Endodermal cell (in vitro differentiated cells): ENCODE results near the gene ARF3. TPM values are rescaled to one million over a fixed set of nuclear protein-coding genes. Genes with fewer than 3 reads are reported as not detected.

Source experiments
- DNase-seq: peaks from one replicate; pipeline ENCODE4 v3.0.0-alpha.2; 2017
- H3K27ac ChIP-seq: 2 replicates; pipeline ENCODE4 v1.5.1; 2013; ENCODE audit warnings: mild to moderate bottlenecking, low read depth, low read length, moderate library complexity
- H3K27me3 ChIP-seq: 2 replicates; pipeline ENCODE4 v1.6.1; 2013; ENCODE audit warnings: mild to moderate bottlenecking, low read length, moderate library complexity; ENCODE audit not compliant: insufficient read depth, control insufficient read depth, poor library complexity, severe bottlenecking
- H3K36me3 ChIP-seq: 2 replicates; pipeline ENCODE4 v1.7.0; 2013; ENCODE audit warnings: mild to moderate bottlenecking, low read length, moderate library complexity; ENCODE audit not compliant: control insufficient read depth, insufficient read depth
- H3K4me1 ChIP-seq: one replicate; pipeline ENCODE4 v1.7.0; 2013; ENCODE audit warnings: low read length; ENCODE audit not compliant: control insufficient read depth, insufficient read depth
- H3K4me3 ChIP-seq: 2 replicates; pipeline ENCODE4 v1.5.1; 2013; ENCODE audit warnings: mild to moderate bottlenecking, low read length, moderate library complexity
- H3K9ac ChIP-seq: 2 replicates; pipeline ENCODE4 v1.6.1; 2013; ENCODE audit warnings: mild to moderate bottlenecking, low read length, moderate library complexity; ENCODE audit not compliant: poor library complexity, severe bottlenecking; ENCODE audit errors: extremely low read depth
- H3K9me3 ChIP-seq: 2 replicates; pipeline ENCODE4 v1.6.1; 2013; ENCODE audit warnings: mild to moderate bottlenecking, low read length, moderate library complexity; ENCODE audit not compliant: control insufficient read depth
- H3K27ac Mint-ChIP-seq: 2 replicates; pipeline ENCODE4 v1.8.0; 2020; ENCODE audit warnings: mixed read lengths
- H3K27me3 Mint-ChIP-seq: 2 replicates; pipeline ENCODE4 v1.8.0; 2021; ENCODE audit warnings: mild to moderate bottlenecking, mixed read lengths; ENCODE audit not compliant: insufficient read depth
- H3K36me3 Mint-ChIP-seq: 2 replicates; pipeline ENCODE4 v1.8.0; 2020; ENCODE audit warnings: low read depth, mixed read lengths
- H3K4me1 Mint-ChIP-seq: 2 replicates; pipeline ENCODE4 v1.8.0; 2020; ENCODE audit warnings: mixed read lengths
- H3K4me3 Mint-ChIP-seq: 2 replicates; pipeline ENCODE4 v1.8.0; 2020; ENCODE audit warnings: mild to moderate bottlenecking, moderate library complexity, mixed read lengths
- H3K9me3 Mint-ChIP-seq: 2 replicates; pipeline ENCODE4 v1.8.0; 2020; ENCODE audit warnings: mild to moderate bottlenecking, mixed read lengths
- WGBS, 2 experiments: methylation state at CpG; one replicate each; pipeline versions ENCODE4 v1.1.5 to v1.1.7; 2013; ENCODE audit warnings: missing lambda C conversion rate in 2 of 2, mixed read lengths in 1 of 2; ENCODE audit not compliant: insufficient coverage in 1 of 2, insufficient read length in 1 of 2; 5-methylcytosine and 5-hydroxymethylcytosine counted together
- total RNA-seq, 2 donors: library from RNA; stranded (reverse); fragmentation: NEBNext Ultra II Directional in 1 of 2; extraction: Animal tissue kit (Norgen Biotek cat#: 25700) in 1 of 2; gene quantifications; 2 replicates in 1 of 2; 3 replicates in 1 of 2; pipeline ENCODE4 v1.2.1, GENCODE V29; 2021
- TF ChIP-seq, protein P1 (sequence below): fragments of 200-600 bp; sonication (generic); conservative IDR thresholded peaks from 2 replicates; pipeline ENCODE4 v1.5.0; 2021; ENCODE audit warnings: antibody characterized with exemption, mild to moderate bottlenecking

ARF3 gene
- total RNA-seq, 2 donors from 2014 or later = 237 to 288 TPM

DNA sequence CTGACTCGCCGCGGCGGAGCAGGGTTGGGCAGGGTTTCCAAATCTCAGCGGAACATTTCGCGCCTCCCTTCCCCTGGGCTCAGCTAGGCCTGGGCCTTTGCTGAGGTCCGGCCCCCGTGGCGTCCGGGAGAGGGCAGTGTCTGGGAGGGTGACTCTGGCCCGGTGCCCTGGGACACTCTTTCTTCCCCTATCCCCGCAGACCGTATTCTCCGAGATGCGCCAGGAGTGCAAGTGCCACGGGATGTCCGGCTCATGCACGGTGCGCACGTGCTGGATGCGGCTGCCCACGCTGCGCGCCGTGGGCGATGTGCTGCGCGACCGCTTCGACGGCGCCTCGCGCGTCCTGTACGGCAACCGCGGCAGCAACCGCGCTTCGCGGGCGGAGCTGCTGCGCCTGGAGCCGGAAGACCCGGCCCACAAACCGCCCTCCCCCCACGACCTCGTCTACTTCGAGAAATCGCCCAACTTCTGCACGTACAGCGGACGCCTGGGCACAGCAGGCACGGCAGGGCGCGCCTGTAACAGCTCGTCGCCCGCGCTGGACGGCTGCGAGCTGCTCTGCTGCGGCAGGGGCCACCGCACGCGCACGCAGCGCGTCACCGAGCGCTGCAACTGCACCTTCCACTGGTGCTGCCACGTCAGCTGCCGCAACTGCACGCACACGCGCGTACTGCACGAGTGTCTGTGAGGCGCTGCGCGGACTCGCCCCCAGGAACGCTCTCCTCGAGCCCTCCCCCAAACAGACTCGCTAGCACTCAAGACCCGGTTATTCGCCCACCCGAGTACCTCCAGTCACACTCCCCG, 23.9 kb upstream of the ARF3 start:
- TF ChIP-seq, protein P1, sequence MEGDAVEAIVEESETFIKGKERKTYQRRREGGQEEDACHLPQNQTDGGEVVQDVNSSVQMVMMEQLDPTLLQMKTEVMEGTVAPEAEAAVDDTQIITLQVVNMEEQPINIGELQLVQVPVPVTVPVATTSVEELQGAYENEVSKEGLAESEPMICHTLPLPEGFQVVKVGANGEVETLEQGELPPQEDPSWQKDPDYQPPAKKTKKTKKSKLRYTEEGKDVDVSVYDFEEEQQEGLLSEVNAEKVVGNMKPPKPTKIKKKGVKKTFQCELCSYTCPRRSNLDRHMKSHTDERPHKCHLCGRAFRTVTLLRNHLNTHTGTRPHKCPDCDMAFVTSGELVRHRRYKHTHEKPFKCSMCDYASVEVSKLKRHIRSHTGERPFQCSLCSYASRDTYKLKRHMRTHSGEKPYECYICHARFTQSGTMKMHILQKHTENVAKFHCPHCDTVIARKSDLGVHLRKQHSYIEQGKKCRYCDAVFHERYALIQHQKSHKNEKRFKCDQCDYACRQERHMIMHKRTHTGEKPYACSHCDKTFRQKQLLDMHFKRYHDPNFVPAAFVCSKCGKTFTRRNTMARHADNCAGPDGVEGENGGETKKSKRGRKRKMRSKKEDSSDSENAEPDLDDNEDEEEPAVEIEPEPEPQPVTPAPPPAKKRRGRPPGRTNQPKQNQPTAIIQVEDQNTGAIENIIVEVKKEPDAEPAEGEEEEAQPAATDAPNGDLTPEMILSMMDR = peak; percentile 61
- peak; percentile 91 for DNase-seq
- H3K4me1 ChIP-seq = peaks cover 8% of the 10 kb centered on the region
- H3K4me3 ChIP-seq = peak overlapping the region; percentile 71
- Mint-ChIP-seq H3K4me3 (peak overlapping the region; percentile 49), H3K9me3 (no peaks in the 10 kb centered on the region), H3K36me3 (no peaks in the 10 kb centered on the region), H3K27me3 (peaks cover 99% of the 10 kb centered on the region), H3K4me1 (peaks cover 22% of the 10 kb centered on the region), H3K27ac (no peak overlapping the region)
- no peaks in the 10 kb centered on the region for H3K9me3 ChIP-seq
- no peak overlapping the region for H3K9ac ChIP-seq
- no peak overlapping the region for H3K27ac ChIP-seq
- WGBS, 2 experiments = 5 to 6% methylated on average over 53 to 91 of the region's 91 CpGs
- no peaks in the 10 kb centered on the region for H3K36me3 ChIP-seq
- peaks cover 99% of the 10 kb centered on the region for H3K27me3 ChIP-seq

DNA sequence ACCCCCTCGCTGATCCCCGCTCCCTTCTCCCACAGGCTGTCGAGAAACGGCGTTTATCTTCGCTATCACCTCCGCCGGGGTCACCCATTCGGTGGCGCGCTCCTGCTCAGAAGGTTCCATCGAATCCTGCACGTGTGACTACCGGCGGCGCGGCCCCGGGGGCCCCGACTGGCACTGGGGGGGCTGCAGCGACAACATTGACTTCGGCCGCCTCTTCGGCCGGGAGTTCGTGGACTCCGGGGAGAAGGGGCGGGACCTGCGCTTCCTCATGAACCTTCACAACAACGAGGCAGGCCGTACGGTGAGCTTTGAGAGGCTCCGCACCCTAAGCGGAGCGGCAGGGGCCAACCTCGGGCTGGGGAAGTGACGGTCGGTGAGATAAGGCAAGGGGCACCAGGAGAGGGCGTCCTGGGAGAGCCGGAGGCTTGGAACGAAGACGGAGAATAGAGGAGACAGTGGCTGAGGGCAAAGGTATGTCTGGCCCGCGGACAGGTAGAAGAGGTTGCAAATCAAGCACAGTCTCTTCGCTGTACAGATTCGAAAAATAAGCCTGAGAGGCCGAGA, 23.2 kb upstream of the ARF3 start:
- H3K9ac ChIP-seq = no peak overlapping the region
- no peaks in the 10 kb centered on the region for H3K36me3 Mint-ChIP-seq
- WGBS, 2 experiments = 2 to 3% methylated on average over 33 to 46 of the region's 46 CpGs
- no peaks in the 10 kb centered on the region for H3K9me3 ChIP-seq
- H3K4me1 ChIP-seq = peaks cover 8% of the 10 kb centered on the region
- peaks cover 99% of the 10 kb centered on the region for H3K27me3 Mint-ChIP-seq
- H3K9me3 Mint-ChIP-seq = no peaks in the 10 kb centered on the region
- H3K27ac Mint-ChIP-seq = no peak overlapping the region
- H3K36me3 ChIP-seq = no peaks in the 10 kb centered on the region
- peak overlapping the region; percentile 49 for H3K4me3 Mint-ChIP-seq
- peaks cover 19% of the 10 kb centered on the region for H3K4me1 Mint-ChIP-seq
- H3K27me3 ChIP-seq = peaks cover 99% of the 10 kb centered on the region
- H3K27ac ChIP-seq = no peak overlapping the region
- TF ChIP-seq, protein P1 = peak; percentile 60
- peak overlapping the region; percentile 71 for H3K4me3 ChIP-seq
- peak; percentile 94 for DNase-seq

DNA sequence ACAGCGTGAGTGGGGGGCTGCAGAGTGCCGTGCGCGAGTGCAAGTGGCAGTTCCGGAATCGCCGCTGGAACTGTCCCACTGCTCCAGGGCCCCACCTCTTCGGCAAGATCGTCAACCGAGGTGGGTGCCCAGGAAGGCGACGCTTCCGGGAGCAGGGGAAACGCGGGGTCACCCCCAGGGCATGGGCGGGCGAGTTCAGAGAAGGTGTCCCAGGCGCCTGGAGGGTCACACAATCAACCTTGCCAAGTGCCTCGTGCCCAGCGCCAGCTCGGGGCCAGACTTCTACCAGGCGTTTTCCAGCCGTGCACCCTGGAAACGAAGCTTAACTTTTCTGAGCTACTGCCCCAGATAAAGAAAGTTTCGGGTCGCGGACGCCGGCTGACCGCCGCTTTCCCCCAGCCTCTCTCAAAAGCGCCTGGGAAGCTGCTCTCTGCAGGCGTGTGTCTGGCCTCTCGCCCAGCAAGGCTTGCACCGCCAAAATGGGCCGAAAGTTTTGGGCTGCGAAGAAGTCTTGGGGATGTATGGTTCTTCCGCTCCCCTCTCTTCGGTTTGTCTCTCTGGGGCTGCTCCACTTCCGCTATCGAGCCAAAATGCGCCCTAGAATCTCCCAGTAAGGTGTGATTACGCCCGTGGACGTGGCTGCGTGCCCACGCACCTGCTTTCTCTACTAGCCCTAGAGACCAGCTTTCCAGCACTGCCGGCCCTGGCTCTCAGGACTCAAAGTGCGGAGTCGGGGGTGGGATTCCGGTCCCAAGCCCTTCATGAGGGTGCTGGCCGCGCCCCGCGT, 22.5 kb upstream of the ARF3 start:
- peaks cover 99% of the 10 kb centered on the region for H3K27me3 Mint-ChIP-seq
- H3K4me3 ChIP-seq = peak overlapping the region; percentile 69
- H3K9me3 ChIP-seq = no peaks in the 10 kb centered on the region
- H3K4me3 Mint-ChIP-seq = peak overlapping the region; percentile 49
- H3K27me3 ChIP-seq = peaks cover 99% of the 10 kb centered on the region
- no peak overlapping the region for H3K27ac Mint-ChIP-seq
- H3K9me3 Mint-ChIP-seq = no peaks in the 10 kb centered on the region
- H3K4me1 ChIP-seq = peaks cover 8% of the 10 kb centered on the region
- no peaks in the 10 kb centered on the region for H3K36me3 ChIP-seq
- DNase-seq = no peak
- WGBS, 2 experiments = 4 to 7% methylated on average over 49 to 55 of the region's 55 CpGs
- no peak overlapping the region for H3K27ac ChIP-seq
- H3K9ac ChIP-seq = no peak overlapping the region
- H3K36me3 Mint-ChIP-seq = no peaks in the 10 kb centered on the region
- peaks cover 13% of the 10 kb centered on the region for H3K4me1 Mint-ChIP-seq
- TF ChIP-seq, protein P1 = no peak
